Parathyroid adenoma (tissue), 2 donors: ENCODE data around the gene RSPH6A.
A peak's percentile ranks its signal among the peaks of the same experiment; 100 is the strongest.

Experiments used
- H2AFZ ChIP-seq: fragments of 300-600 bp; sonication (generic); one replicate; pipeline ENCODE4 v1.7.0; 2017; ENCODE audit warnings: antibody characterized with exemption, mild to moderate bottlenecking
- H3K27ac ChIP-seq: fragments of 300-600 bp; sonication (generic); one replicate; pipeline ENCODE4 v1.7.0; 2017
- H3K27me3 ChIP-seq: fragments of 300-600 bp; sonication (generic); one replicate; pipeline ENCODE4 v1.7.0; 2017; ENCODE audit warnings: low read length; ENCODE audit not compliant: control insufficient read depth, insufficient read depth
- H3K36me3 ChIP-seq: fragments of 300-600 bp; sonication (generic); one replicate; pipeline ENCODE4 v1.7.0; 2017; ENCODE audit warnings: low read length; ENCODE audit not compliant: control insufficient read depth, insufficient read depth
- H3K4me1 ChIP-seq: fragments of 300-600 bp; sonication (generic); one replicate; pipeline ENCODE4 v1.7.0; 2017; ENCODE audit warnings: control low read depth
- H3K4me2 ChIP-seq: fragments of 300-600 bp; sonication (generic); one replicate; pipeline ENCODE4 v1.7.0; 2017; ENCODE audit warnings: low read length
- H3K4me3 ChIP-seq: fragments of 300-600 bp; sonication (generic); one replicate; pipeline ENCODE4 v1.7.0; 2017; ENCODE audit warnings: low read depth, low read length
- H3K79me2 ChIP-seq: fragments of 300-600 bp; sonication (generic); one replicate; pipeline ENCODE4 v1.7.0; 2017; ENCODE audit warnings: control low read depth
- H3K9ac ChIP-seq: fragments of 300-600 bp; sonication (generic); one replicate; pipeline ENCODE4 v1.7.0; 2017; ENCODE audit warnings: mild to moderate bottlenecking
- H3K9me3 ChIP-seq: fragments of 300-600 bp; sonication (generic); one replicate; pipeline ENCODE4 v1.7.0; 2017; ENCODE audit warnings: low read length; ENCODE audit not compliant: control insufficient read depth
- TF ChIP-seq, protein P1 (sequence below): fragments of 300-600 bp; sonication (generic); IDR thresholded peaks from one replicate; pipeline ENCODE4 v1.7.0; 2017; ENCODE audit warnings: antibody characterized with exemption, mild to moderate bottlenecking
- donor health status: primary hyperparathyroidism.

RSPH6A gene

DNA sequence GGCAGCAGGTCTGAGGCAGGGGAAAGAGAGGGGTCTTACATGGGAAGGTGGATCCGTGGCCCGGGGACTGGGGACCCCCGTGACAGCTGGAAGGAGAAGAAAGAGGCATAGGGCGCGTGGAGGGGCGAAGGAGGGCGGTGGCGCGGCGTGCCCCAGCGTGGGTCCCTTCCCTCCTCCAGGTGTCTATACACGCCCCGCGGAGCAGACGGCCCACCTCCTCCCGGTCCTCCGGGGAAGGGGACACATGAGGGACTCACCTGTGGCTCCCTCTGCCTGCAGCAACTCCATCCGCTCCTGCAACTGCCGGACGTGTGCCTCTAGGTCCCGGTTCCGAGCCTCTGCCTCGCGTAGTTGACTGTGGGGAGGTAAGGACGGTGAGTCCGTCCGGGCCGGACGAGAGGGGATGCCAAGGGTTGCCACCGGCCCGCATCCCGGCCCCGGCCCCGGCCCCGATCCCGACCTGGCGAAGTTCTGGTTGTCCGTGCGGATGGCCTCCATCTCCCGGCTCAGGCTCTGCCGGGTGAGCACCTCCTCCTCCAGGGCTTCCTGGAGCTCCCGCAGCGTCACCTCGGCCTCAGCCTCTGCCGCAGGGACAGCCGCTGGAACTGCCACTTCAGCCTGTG, 43.7 kb downstream of the RSPH6A start:
- H3K4me3 ChIP-seq: peak overlapping the region; percentile 82
- H2AFZ ChIP-seq: no peak overlapping the region
- H3K4me2 ChIP-seq: peak overlapping the region; percentile 98
- H3K9ac ChIP-seq: no peak overlapping the region
- H3K27ac ChIP-seq: peak overlapping the region; percentile 90
- no peaks in the 10 kb centered on the region for H3K79me2 ChIP-seq
- TF ChIP-seq, protein P1, sequence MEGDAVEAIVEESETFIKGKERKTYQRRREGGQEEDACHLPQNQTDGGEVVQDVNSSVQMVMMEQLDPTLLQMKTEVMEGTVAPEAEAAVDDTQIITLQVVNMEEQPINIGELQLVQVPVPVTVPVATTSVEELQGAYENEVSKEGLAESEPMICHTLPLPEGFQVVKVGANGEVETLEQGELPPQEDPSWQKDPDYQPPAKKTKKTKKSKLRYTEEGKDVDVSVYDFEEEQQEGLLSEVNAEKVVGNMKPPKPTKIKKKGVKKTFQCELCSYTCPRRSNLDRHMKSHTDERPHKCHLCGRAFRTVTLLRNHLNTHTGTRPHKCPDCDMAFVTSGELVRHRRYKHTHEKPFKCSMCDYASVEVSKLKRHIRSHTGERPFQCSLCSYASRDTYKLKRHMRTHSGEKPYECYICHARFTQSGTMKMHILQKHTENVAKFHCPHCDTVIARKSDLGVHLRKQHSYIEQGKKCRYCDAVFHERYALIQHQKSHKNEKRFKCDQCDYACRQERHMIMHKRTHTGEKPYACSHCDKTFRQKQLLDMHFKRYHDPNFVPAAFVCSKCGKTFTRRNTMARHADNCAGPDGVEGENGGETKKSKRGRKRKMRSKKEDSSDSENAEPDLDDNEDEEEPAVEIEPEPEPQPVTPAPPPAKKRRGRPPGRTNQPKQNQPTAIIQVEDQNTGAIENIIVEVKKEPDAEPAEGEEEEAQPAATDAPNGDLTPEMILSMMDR: no peak
- H3K9me3 ChIP-seq: no peaks in the 10 kb centered on the region
- H3K36me3 ChIP-seq: no peaks in the 10 kb centered on the region
- peaks cover 13% of the 10 kb centered on the region for H3K4me1 ChIP-seq
- no peaks in the 10 kb centered on the region for H3K27me3 ChIP-seq

GRCh38 chr19:45770192-45771101, 44.7 kb downstream of the RSPH6A start:
- Histone ChIP-seq H3K9ac (no peak overlapping the region), H3K9me3 (no peaks in the 10 kb centered on the region), H3K4me1 (peaks cover 20% of the 10 kb centered on the region), H3K4me3 (peak overlapping the region; percentile 82), H3K36me3 (no peaks in the 10 kb centered on the region), H2AFZ (peak overlapping the region; percentile 92), H3K27me3 (no peaks in the 10 kb centered on the region), H3K4me2 (peak overlapping the region; percentile 98), H3K79me2 (peaks cover 7% of the 10 kb centered on the region), H3K27ac (peak overlapping the region; percentile 90)
- TF ChIP-seq, protein P1: peak; percentile 99

DNA sequence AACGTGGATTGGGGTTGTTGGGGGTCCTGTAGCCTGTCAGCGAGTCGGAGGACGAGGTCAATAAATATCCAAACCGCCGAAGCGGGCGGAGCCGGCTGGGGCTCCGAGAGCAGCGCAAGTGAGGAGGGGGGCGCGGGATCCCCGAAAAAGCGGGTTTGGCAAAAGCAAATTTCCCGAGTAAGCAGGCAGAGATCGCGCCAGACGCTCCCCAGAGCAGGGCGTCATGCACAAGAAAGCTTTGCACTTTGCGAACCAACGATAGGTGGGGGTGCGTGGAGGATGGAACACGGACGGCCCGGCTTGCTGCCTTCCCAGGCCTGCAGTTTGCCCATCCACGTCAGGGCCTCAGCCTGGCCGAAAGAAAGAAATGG, 45.3 kb downstream of the RSPH6A start:
- Histone ChIP-seq H3K27me3 (no peaks in the 10 kb centered on the region), H3K4me1 (peaks cover 24% of the 10 kb centered on the region), H3K27ac (peak overlapping the region; percentile 90), H3K9me3 (no peaks in the 10 kb centered on the region), H3K36me3 (no peaks in the 10 kb centered on the region), H2AFZ (peak overlapping the region; percentile 92), H3K79me2 (peaks cover 13% of the 10 kb centered on the region), H3K4me3 (peak overlapping the region; percentile 82), H3K4me2 (peak overlapping the region; percentile 98), H3K9ac (no peak overlapping the region)
- TF ChIP-seq, protein P1: no peak

DNA sequence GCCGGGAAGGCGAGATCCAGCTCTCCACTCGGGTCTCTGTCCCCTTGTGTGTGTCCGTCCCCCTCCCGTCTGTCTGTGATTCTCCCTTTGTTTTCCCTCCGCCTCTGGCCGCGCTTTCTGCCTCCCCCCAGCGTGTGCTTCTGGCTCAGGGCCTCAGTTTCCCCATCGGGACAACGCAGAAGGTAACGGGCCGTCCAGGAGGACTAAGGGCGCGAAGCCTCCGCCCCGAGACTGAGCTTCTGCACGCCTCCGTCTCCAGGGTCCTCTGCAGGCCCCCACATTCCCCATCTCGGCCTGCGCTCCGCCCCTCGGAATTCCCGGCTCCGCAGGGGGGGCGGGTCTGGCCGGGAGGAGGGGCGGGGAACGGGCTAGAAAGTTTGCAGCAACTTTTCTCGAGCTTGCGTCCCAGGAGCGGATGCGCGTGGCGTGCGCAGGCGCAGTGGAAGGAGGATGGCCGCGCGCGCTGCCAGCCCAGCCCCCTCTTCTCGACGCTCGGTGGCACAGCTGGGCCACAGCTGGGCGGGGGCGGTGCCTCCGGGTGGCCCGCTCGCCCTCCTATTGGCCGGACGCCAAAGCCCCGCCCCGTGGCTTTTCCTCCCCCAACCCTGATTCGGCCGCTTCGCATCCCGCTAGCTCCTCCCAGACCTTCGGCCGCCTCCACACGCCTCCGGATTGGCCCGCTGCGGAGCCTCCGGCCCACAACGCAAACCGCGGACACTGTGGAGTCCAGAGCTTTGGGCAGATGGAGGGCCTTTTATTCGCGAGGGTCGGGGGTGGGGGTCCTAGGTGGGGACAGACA, 45.9 kb downstream of the RSPH6A start, which contains the start of gene SIX5:
Gene SIX5 (minus strand): TSS at position 269 of the 799 bp plus-strand sequence. CDS start 408 bp downstream, outside the sequence.
- H2AFZ ChIP-seq: peak within 1 kb of the TSS; percentile 92
- no peaks in the 10 kb centered on the region for H3K36me3 ChIP-seq
- peak within 1 kb of the TSS; percentile 95 for H3K27ac ChIP-seq
- H3K79me2 ChIP-seq: peaks cover 16% of the 10 kb centered on the region
- H3K9ac ChIP-seq: peak within 1 kb of the TSS; percentile 23
- H3K9me3 ChIP-seq: no peaks in the 10 kb centered on the region
- peaks cover 29% of the 10 kb centered on the region for H3K4me1 ChIP-seq
- TF ChIP-seq, protein P1: no peak
- H3K27me3 ChIP-seq: no peaks in the 10 kb centered on the region
- peak within 1 kb of the TSS; percentile 98 for H3K4me2 ChIP-seq
- H3K4me3 ChIP-seq: peak within 1 kb of the TSS; percentile 93
